GM10847 (cell line): Measurements from ENCODE around the gene SIRT7.

Source experiments
- POLR2A ChIP-seq: IDR thresholded peaks from 2 replicates; pipeline ENCODE4 v1.6.1; 2011; ENCODE audit not compliant: insufficient read length; ENCODE audit errors: extremely low read depth

The SIRT7 gene

GRCh38 chr17:81920612-81921536 lies 2.9 kb upstream of the SIRT7 start:
- TF ChIP-seq POLR2A, result no peak

DNA sequence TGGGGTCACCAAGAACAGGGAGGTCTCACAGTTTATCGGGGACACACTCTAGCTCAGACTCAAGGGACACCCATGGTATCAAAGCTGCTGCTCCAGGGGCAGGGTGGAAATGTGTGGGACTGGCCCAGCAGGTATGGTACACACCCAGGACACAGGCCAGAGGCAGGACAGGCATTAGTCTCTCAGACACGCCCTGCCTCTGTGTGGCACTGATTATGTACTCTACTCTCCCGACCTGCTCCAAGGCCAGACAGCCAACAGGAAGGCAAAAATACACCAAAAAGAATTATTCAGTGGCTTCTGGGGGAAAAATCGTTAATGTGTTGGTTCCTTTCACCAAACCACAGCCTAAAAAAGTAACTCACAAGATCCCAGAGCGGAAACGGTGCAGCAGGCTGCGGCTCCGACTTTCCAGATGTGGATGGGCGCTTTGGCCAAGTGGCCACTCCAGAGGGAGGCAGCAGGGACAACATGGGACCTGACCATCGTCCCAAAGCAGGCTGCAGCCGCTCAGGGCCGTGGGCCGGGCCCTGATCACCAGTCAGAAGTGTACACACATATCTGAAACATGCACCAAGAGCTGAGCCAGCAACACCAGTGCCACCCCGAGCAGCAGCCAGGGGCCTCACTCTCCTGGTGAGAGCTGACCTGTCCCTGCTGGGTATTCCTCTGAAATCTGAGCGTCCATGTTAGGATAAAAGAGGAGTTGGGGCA lies 1.0 kb upstream of the SIRT7 start:
- TF ChIP-seq POLR2A, result no peak

DNA sequence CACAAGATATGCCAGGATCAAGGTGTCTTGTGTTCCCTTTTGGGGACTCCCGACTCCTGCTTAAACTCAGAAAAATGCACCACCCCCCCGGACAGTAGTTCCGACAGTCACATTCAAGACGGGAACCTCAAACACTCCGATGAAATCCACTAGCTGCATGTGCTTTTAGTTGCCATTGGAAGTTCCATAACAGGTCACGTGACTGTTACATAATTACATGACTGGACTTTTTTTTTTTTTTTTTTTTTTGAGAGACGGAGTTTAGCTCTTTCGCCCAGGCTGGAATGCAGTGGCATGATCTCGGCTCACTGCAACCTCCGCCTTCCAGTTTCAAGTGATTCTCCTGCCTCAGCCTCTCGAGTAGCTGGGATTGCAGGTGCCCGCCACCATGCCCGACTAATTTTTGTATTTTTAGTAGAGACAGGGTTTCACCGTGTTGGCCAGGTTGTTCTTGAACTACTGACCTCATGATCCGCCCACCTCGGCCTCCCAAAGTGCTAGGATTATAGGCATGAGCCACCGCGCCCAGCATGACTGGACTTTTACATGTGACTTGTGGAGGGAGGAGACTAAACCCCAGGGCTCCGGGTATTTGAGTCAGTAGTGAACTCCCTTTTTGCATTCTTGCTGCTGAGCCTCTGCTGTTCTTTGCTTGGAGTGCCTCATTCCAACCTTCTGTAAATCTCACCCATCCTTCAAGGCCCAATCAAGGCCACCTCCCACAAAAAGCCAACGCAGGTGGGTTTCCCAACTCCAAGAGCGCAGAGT lies 1.6 kb downstream of the SIRT7 start:
- no peak for TF ChIP-seq POLR2A

DNA sequence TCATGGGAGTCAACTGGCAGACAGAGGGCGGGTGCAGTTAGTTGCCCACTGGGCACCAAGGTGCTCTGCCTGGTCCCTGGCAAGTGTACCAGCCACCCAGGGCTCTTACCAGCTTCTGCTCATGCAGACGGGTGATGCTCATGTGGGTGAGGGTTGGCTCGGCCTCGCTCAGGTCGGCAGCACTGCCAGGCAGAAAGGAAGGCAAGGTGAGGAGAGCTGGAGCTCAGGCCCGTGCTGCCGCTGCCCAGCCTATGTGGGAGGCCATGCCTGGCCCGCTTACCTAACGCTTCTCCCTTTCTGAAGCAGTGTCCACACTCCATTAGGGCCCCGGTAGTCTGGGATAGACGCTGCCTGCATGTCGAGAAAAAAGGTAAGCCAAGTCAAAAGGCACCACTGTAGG lies 2.6 kb downstream of the SIRT7 start:
- no peak for TF ChIP-seq POLR2A

- no peak for TF ChIP-seq POLR2A
Measured at GRCh38 chr17:81914103-81914850, 3.7 kb downstream of the SIRT7 start.

- no peak for TF ChIP-seq POLR2A
Measured at GRCh38 chr17:81913394-81914102, 4.4 kb downstream of the SIRT7 start.

DNA sequence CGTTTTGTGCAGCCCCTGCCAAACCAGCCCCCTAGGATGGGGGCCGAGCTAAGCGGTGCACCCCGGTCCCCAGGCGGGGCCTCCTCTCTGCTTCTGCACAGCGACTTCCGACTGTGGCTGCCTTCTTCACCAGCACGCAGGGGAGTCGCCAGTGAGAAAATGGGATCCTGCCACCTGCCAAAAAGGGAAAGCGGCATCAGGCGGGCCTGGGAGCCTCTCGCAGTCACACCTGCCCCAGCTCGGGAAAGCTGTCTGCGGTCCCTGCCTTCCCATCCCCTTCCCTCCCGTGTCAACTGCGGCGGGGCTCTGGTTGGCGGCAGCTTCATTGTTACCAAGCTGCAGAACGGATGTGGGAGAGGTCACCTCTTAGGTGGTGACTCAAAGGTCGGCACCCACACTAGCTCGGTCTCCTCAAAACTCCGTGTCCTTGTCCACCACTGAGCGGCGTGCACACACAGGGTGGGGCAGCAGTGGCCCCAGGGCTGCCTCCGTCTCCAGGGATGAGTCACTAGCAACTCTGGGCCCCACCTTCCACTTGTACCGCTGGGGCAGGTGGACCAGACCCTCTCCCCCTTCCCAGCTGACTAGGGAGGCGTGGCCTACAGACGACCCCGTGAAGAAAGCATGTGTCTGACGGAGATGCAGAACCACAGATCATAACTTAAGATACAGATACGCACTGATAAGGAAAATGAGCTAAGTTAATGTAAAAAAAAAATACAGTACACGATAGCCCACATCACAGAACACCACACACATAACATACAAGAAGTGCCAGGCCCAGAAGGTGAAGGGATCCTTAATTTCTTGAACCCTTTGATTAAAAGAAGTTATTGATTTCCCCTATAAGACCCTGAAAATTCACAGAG lies 5.3 kb downstream of the SIRT7 start:
- no peak for TF ChIP-seq POLR2A

DNA sequence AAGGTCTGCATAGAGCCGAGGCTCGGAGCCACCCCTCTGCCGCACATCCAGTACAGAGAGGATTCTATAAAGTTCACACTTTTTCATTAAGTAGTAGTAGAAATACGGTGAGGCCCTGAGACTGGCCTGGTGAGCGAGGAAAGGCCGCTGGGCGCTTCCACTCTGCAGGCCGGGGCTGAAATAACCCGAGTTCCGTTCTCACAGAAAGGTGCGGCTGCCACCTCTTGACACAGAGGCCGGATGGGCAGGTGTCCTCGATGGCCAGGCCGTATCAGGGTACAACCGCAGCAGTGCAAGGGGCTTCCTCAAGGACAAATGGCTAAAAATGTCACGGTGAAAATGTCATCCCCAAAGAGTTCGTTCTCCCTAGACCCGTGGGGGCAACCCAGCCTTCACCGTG lies 6.0 kb downstream of the SIRT7 start:
- no peak for TF ChIP-seq POLR2A

- TF ChIP-seq POLR2A, result peak; percentile 54
Measured at GRCh38 chr17:81911277-81911961, 6.6 kb downstream of the SIRT7 start, which contains the start of gene PCYT2. Gene PCYT2, minus strand, starts transcription at chr17:81911399. Its CDS starts 44 bp downstream, at chr17:81911355.

DNA sequence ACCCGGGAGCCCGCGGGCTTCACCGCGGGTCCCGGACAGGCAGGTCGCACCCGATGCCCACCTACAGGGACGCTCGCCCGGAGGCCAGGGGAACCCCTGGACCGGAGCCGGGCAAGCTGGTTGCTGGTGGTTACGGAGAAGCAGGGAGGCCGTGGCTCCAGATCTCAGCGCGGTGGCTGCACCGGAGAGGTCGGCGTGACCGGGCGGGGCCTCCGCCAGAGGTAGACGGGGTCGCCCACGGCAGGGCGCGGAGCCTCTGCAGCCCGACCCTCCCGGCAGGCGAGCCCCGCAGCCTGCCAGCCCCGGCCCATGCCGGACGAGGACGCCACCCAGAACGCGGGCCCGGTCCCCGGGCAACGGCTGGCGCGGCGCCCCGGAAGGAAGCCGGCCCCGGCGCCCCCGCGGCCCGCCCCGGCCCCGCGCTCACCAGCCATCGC lies 7.1 kb downstream of the SIRT7 start:
- no peak for TF ChIP-seq POLR2A

- no peak for TF ChIP-seq POLR2A
Measured at GRCh38 chr17:81909966-81910839, 7.8 kb downstream of the SIRT7 start.

DNA sequence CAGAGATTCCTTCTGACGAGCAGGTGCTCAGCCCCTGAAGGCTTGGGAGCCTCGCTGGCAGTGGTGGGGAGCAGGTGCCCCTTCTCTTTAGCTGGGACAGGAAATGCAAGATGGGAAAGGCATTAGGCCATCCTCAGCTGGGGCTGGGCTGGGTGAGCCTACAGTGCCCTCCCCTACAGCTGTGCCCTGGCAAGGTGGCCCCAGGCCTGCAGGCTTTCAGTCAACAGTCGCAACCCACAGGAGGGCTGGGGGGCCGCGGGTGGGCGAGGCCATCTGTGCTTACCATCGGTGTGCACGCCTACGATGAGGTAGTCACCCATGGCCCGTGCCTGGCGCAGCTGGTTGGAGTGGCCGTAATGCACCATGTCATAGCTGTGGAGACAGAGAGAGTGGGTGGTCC lies 8.7 kb downstream of the SIRT7 start:
- TF ChIP-seq POLR2A, result no peak

- TF ChIP-seq POLR2A, result no peak
Measured at GRCh38 chr17:81908793-81909192, 9.2 kb downstream of the SIRT7 start.
